Activated CD4-positive, alpha-beta T cell treated with anti-CD3 and anti-CD28 coated beads, Interleukin-2, amount 10 ng/mL, durations not matched to agents 24 days and 14 days (primary cell): ENCODE measurements around the gene FNDC3B. TPM values are rescaled to one million over a fixed set of nuclear protein-coding genes. Genes with fewer than 3 reads are reported as not detected.

Source experiments
- DNase-seq: peaks from one replicate; pipeline ENCODE4 v3.0.0; 2022
- H3K27ac Mint-ChIP-seq: one replicate; pipeline ENCODE4 v1.8.0; 2022; ENCODE audit warnings: mild to moderate bottlenecking, mixed read lengths
- H3K27me3 Mint-ChIP-seq: one replicate; pipeline ENCODE4 v1.8.0; 2022; ENCODE audit warnings: mixed read lengths
- H3K36me3 Mint-ChIP-seq: one replicate; pipeline ENCODE4 v1.8.0; 2022; ENCODE audit warnings: low read depth, mild to moderate bottlenecking, mixed read lengths
- H3K4me1 Mint-ChIP-seq: one replicate; pipeline ENCODE4 v1.8.0; 2021; ENCODE audit warnings: mixed read lengths
- H3K4me3 Mint-ChIP-seq: one replicate; pipeline ENCODE4 v1.8.0; 2022; ENCODE audit warnings: mild to moderate bottlenecking, moderate library complexity, mixed read lengths
- H3K9me3 Mint-ChIP-seq: one replicate; pipeline ENCODE4 v1.8.0; 2021; ENCODE audit warnings: mixed read lengths
- intact Hi-C: fragments of 100-400 bp; cut with micrococcal nuclease; formaldehyde crosslinking; loops from one replicate; pipeline ENCODE4 v1.15.1; 2023
- total RNA-seq: library from RNA; stranded (reverse); gene quantifications from 2 replicates; pipeline ENCODE4 v1.2.3, GENCODE V29; 2022

The FNDC3B gene
- total RNA-seq, 1 donor from 2014 or later = 19.6 TPM

- H3K36me3 Mint-ChIP-seq = peaks cover 5% of the 10 kb centered on the region
- no peaks in the 10 kb centered on the region for H3K9me3 Mint-ChIP-seq
- H3K27me3 Mint-ChIP-seq = no peaks in the 10 kb centered on the region
- H3K27ac Mint-ChIP-seq = no peak overlapping the region
- H3K4me1 Mint-ChIP-seq = peaks cover 32% of the 10 kb centered on the region
- intact Hi-C loops = loop anchor here (2.0 kb wide), 1 partner anchor 45 kb away; no protein-coding TSS in a partner anchor
- DNase-seq = no peak
- H3K4me3 Mint-ChIP-seq = no peak overlapping the region
Measured at GRCh38 chr3:172151651-172152649, 112.6 kb downstream of the FNDC3B start.

- peak overlapping the region; percentile 24 for H3K4me3 Mint-ChIP-seq
Measured at GRCh38 chr3:172152874-172153273, 113.5 kb downstream of the FNDC3B start.

GRCh38 chr3:172153335-172153861 is 114.0 kb downstream of the FNDC3B start:
- peak; percentile 81 for DNase-seq
- H3K4me1 Mint-ChIP-seq = peaks cover 28% of the 10 kb centered on the region
- peak overlapping the region; percentile 24 for H3K4me3 Mint-ChIP-seq
- H3K27me3 Mint-ChIP-seq = no peaks in the 10 kb centered on the region
- peak overlapping the region; percentile 35 for H3K27ac Mint-ChIP-seq
- H3K36me3 Mint-ChIP-seq = peaks cover 4% of the 10 kb centered on the region
- H3K9me3 Mint-ChIP-seq = no peaks in the 10 kb centered on the region
- intact Hi-C loops = loop anchor here (2.0 kb wide), 1 partner anchor 47 kb away; no protein-coding TSS in a partner anchor

More at GRCh38 chr3:172152874-172153273, 113.5 kb downstream of the FNDC3B start:
- Mint-ChIP-seq H3K9me3 (no peaks in the 10 kb centered on the region), H3K4me1 (peaks cover 31% of the 10 kb centered on the region), H3K27me3 (no peaks in the 10 kb centered on the region), H3K27ac (peak overlapping the region; percentile 35), H3K36me3 (peaks cover 4% of the 10 kb centered on the region)
- intact Hi-C loops = loop anchor here (2.0 kb wide), 1 partner anchor 46 kb away; no protein-coding TSS in a partner anchor
- no peak for DNase-seq

- Mint-ChIP-seq H3K4me1 (peaks cover 24% of the 10 kb centered on the region), H3K27me3 (no peaks in the 10 kb centered on the region), H3K9me3 (no peaks in the 10 kb centered on the region), H3K27ac (peak overlapping the region; percentile 41), H3K36me3 (peaks cover 4% of the 10 kb centered on the region), H3K4me3 (no peak overlapping the region)
- DNase-seq = no peak
- intact Hi-C loops = no loop called here
Measured at GRCh38 chr3:172154768-172155664, 115.6 kb downstream of the FNDC3B start.

GRCh38 chr3:172155897-172156585 is 116.7 kb downstream of the FNDC3B start:
- Mint-ChIP-seq H3K36me3 (peaks cover 4% of the 10 kb centered on the region), H3K9me3 (no peaks in the 10 kb centered on the region), H3K27ac (no peak overlapping the region), H3K4me3 (no peak overlapping the region), H3K4me1 (peaks cover 24% of the 10 kb centered on the region), H3K27me3 (no peaks in the 10 kb centered on the region)
- no peak for DNase-seq
- intact Hi-C loops = no loop called here

- intact Hi-C loops = no loop called here
- no peaks in the 10 kb centered on the region for H3K9me3 Mint-ChIP-seq
- no peak overlapping the region for H3K4me3 Mint-ChIP-seq
- DNase-seq = no peak
- peaks cover 24% of the 10 kb centered on the region for H3K4me1 Mint-ChIP-seq
- H3K27ac Mint-ChIP-seq = no peak overlapping the region
- H3K36me3 Mint-ChIP-seq = peaks cover 4% of the 10 kb centered on the region
- no peaks in the 10 kb centered on the region for H3K27me3 Mint-ChIP-seq
Measured at GRCh38 chr3:172156586-172156955, 117.2 kb downstream of the FNDC3B start.

GRCh38 chr3:172157564-172158258 is 118.3 kb downstream of the FNDC3B start:
- Mint-ChIP-seq H3K4me1 (peaks cover 19% of the 10 kb centered on the region), H3K9me3 (no peaks in the 10 kb centered on the region), H3K4me3 (no peak overlapping the region), H3K27me3 (no peaks in the 10 kb centered on the region), H3K36me3 (peaks cover 6% of the 10 kb centered on the region), H3K27ac (no peak overlapping the region)
- intact Hi-C loops = no loop called here
- no peak for DNase-seq

- intact Hi-C loops = no loop called here
- H3K36me3 Mint-ChIP-seq = peaks cover 6% of the 10 kb centered on the region
- no peak overlapping the region for H3K4me3 Mint-ChIP-seq
- no peaks in the 10 kb centered on the region for H3K9me3 Mint-ChIP-seq
- no peak overlapping the region for H3K27ac Mint-ChIP-seq
- peaks cover 9% of the 10 kb centered on the region for H3K4me1 Mint-ChIP-seq
- H3K27me3 Mint-ChIP-seq = no peaks in the 10 kb centered on the region
- DNase-seq = no peak
Measured at GRCh38 chr3:172158741-172159140, 119.4 kb downstream of the FNDC3B start.

- intact Hi-C loops = no loop called here
- peaks cover 6% of the 10 kb centered on the region for H3K36me3 Mint-ChIP-seq
- H3K27ac Mint-ChIP-seq = no peak overlapping the region
- DNase-seq = no peak
- H3K4me3 Mint-ChIP-seq = no peak overlapping the region
- peaks cover 9% of the 10 kb centered on the region for H3K4me1 Mint-ChIP-seq
- H3K27me3 Mint-ChIP-seq = no peaks in the 10 kb centered on the region
- H3K9me3 Mint-ChIP-seq = no peaks in the 10 kb centered on the region
Measured at GRCh38 chr3:172159376-172159775, 120.0 kb downstream of the FNDC3B start.

GRCh38 chr3:172159962-172160538 is 120.7 kb downstream of the FNDC3B start:
- Mint-ChIP-seq H3K9me3 (no peaks in the 10 kb centered on the region), H3K36me3 (peaks cover 4% of the 10 kb centered on the region), H3K4me1 (peaks cover 4% of the 10 kb centered on the region), H3K4me3 (no peak overlapping the region), H3K27me3 (no peaks in the 10 kb centered on the region), H3K27ac (no peak overlapping the region)
- intact Hi-C loops = no loop called here
- DNase-seq = no peak

- Mint-ChIP-seq H3K4me1 (peaks cover under 1% of the 10 kb centered on the region), H3K9me3 (no peaks in the 10 kb centered on the region), H3K27ac (no peak overlapping the region), H3K4me3 (no peak overlapping the region), H3K36me3 (peaks cover 4% of the 10 kb centered on the region), H3K27me3 (no peaks in the 10 kb centered on the region)
- intact Hi-C loops = no loop called here
- no peak for DNase-seq
Measured at GRCh38 chr3:172161133-172161789, 121.9 kb downstream of the FNDC3B start.

- Mint-ChIP-seq H3K27me3 (no peaks in the 10 kb centered on the region), H3K9me3 (no peaks in the 10 kb centered on the region), H3K4me3 (no peak overlapping the region), H3K27ac (no peak overlapping the region), H3K36me3 (peaks cover 2% of the 10 kb centered on the region), H3K4me1 (no peaks in the 10 kb centered on the region)
- intact Hi-C loops = no loop called here
- DNase-seq = no peak
Measured at GRCh38 chr3:172161959-172162358, 122.6 kb downstream of the FNDC3B start.
